Thymus (tissue), 11 donors: ENCODE data around the gene IL25. TPM values are rescaled to one million over a fixed set of nuclear protein-coding genes. Genes with fewer than 3 reads are reported as not detected.
"Not testable (repeated sequence)": the region's sequence is repeated elsewhere in the genome, so short reads cannot be mapped to it uniquely, and the experiment has no call there.

Experiments used
- DNase-seq, 9 donors: peaks; one replicate each; pipeline ENCODE4 v3.0.0-alpha.2; 2013; ENCODE audit warnings: low spot score in 9 of 9, low read depth in 6 of 9, missing footprints in 1 of 9
- H3K27ac ChIP-seq, 2 donors: one replicate each; pipeline ENCODE4 v1.5.1; 2013; ENCODE audit warnings: control low read depth in 1 of 2, low read depth in 1 of 2, low read length in 1 of 2, mild to moderate bottlenecking in 1 of 2, moderate library complexity in 1 of 2
- H3K27me3 ChIP-seq, 2 donors: one replicate each; pipeline ENCODE4 v1.5.1; 2013; ENCODE audit warnings: low read length in 1 of 2; ENCODE audit not compliant: control insufficient read depth in 2 of 2, insufficient read depth in 1 of 2
- H3K36me3 ChIP-seq, 2 donors: one replicate each; pipeline ENCODE4 v1.5.1; 2013; ENCODE audit warnings: low read length in 1 of 2, mild to moderate bottlenecking in 1 of 2, moderate library complexity in 1 of 2; ENCODE audit not compliant: control insufficient read depth in 2 of 2, insufficient read depth in 2 of 2
- H3K4me1 ChIP-seq, 2 donors: one replicate each; pipeline ENCODE4 v1.5.1; 2013; ENCODE audit warnings: low read length in 2 of 2; ENCODE audit not compliant: control insufficient read depth in 2 of 2, insufficient read depth in 2 of 2
- H3K4me3 ChIP-seq, 2 donors: one replicate each; pipeline ENCODE4 v1.5.1; 2013; ENCODE audit warnings: low read length in 2 of 2, control low read depth in 1 of 2, mild to moderate bottlenecking in 1 of 2
- H3K9me3 ChIP-seq, 2 donors: one replicate each; pipeline ENCODE4 v1.5.1; 2013; ENCODE audit warnings: low read length in 1 of 2, mild to moderate bottlenecking in 1 of 2; ENCODE audit not compliant: control insufficient read depth in 2 of 2, insufficient read depth in 1 of 2
- WGBS: extraction: QIAGEN DNeasy Blood & Tissue Kit; methylation state at CpG from one replicate; pipeline ENCODE4 v1.1.7; 2013; 5-methylcytosine and 5-hydroxymethylcytosine counted together
- polyA plus RNA-seq: library from polyadenylated mRNA; stranded (reverse); fragments of 200-250 nt; gene quantifications from one replicate; pipeline ENCODE4 v1.2.3, GENCODE V29; 2013
- total RNA-seq: library from RNA; stranded (reverse); fragments of 120-200 nt; gene quantifications from one replicate; pipeline ENCODE4 v1.2.4, GENCODE V29; 2013
- donor health status: healthy.

The IL25 gene
- total and polyA plus RNA-seq, 2 donors: 0.07 TPM; not detected in 1

GRCh38 chr14:23382731-23383440 lies 10.3 kb downstream of the IL25 start:
- H3K27me3 ChIP-seq: peaks cover 0 to 28% of the 10 kb centered on the region in 2 donors
- no peak overlapping the region for H3K27ac ChIP-seq
- no peak overlapping the region for H3K4me3 ChIP-seq
- no peaks in the 10 kb centered on the region for H3K36me3 ChIP-seq
- no peaks in the 10 kb centered on the region for H3K9me3 ChIP-seq
- 55% methylated on average over 10 of the region's 10 CpGs for WGBS
- no peak for DNase-seq
- H3K4me1 ChIP-seq: no peaks in the 10 kb centered on the region

DNA sequence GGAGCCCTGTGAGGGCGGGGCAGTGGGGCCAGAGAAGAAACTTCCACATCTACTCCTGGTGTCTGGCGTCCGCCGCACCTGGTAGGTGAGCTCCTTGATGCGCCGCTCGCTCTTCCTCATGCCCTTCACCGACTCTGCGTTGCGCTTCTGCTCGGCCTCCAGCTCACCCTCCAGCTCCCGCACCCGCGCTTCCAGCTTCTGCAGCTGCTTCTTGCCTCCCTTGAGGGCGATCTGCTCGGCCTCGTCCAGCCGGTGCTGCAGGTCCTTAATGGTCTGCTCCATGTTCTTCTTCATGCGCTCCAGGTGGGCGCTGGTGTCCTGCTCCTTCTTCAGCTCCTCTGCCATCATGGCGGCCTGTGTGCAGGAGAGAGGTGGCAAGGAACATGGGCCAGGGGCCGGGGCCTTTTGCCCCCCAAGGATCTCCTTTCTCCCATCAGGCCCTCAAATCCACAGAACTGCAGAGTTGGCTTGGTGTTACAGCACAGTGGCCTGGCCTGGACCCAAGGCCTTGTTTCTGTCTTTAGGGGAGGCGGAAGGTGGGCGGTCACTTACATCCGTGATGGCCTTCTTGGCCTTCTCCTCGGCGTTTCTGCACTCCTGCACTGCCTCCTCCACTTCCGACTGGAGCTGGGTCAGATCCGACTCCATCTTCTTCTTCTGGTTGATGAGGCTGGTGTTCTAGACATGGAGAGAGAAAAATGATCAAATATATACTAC lies 11.9 kb downstream of the IL25 start:
- Histone ChIP-seq H3K36me3 (no peaks in the 10 kb centered on the region), H3K4me3 (no peak overlapping the region), H3K9me3 (no peaks in the 10 kb centered on the region), H3K27me3 (peaks cover 0 to 23% of the 10 kb centered on the region in 2 donors), H3K27ac (no peak overlapping the region), H3K4me1 (no peaks in the 10 kb centered on the region)
- WGBS: 96% methylated on average over 29 of the region's 29 CpGs
- no peak for DNase-seq

- DNase-seq: no peak
- Histone ChIP-seq H3K27ac (no peak overlapping the region), H3K27me3 (peaks cover 0 to 22% of the 10 kb centered on the region in 2 donors), H3K4me1 (no peaks in the 10 kb centered on the region), H3K36me3 (no peaks in the 10 kb centered on the region), H3K9me3 (no peaks in the 10 kb centered on the region), H3K4me3 (no peak overlapping the region)
- 95% methylated on average over 2 of the region's 2 CpGs for WGBS
Observed at GRCh38 chr14:23385244-23385641, 12.6 kb downstream of the IL25 start.

DNA sequence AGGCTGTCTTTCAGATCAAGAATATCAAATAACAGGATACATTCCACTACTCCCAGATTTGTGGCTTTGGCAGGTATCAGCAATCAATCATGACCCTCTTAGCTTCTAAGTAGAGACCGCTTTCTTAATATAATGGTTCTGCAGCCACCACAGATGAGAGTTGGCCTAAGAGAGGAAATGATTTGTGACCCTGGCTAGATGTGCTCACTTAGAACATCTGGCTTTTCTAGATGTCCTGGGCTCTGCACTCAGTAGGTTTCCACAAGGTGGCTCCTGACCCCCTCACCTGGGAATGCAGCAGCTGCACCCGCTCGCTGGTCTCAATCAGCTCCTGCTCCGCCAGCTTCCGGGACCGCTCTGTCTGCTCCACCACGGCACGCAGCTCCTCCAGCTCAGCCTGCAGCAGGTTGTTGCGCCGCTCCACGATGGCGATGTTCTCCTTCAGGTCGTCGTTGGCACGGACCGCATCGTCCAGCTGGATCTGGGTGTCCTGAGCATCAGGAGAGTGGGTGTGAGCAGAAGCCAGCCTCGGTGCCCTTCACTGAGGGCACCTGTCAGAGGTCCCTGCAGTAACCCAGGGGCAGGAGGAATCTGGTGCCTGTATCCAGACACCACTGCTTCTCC lies 13.1 kb downstream of the IL25 start:
- DNase-seq: no peak
- no peaks in the 10 kb centered on the region for H3K4me1 ChIP-seq
- WGBS: 95% methylated on average over 18 of the region's 18 CpGs

DNA sequence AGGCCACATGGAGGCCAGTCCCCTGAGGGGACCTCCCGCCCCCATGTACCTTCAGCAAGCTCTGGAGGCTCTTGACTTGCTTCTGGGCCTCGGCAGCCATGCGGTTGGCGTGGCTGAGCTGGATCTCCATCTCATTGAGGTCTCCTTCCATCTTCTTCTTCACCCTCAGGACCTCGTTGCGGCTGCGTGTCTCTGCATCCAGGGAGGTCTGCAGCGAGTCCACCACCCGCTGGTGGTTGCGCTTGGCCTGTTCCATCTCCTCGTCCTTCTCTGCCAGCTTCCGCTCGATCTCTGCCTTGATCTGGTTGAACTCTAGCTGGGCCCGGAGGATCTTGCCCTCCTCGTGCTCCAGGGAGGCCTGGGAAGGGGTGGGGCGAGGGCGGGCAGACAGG lies 13.7 kb downstream of the IL25 start:
- not testable (repeated sequence) for H3K9me3 ChIP-seq, H3K4me3 ChIP-seq, H3K4me1 ChIP-seq, H3K36me3 ChIP-seq, DNase-seq, H3K27ac ChIP-seq
- peaks cover 0 to 15% of the 10 kb centered on the region in 2 donors for H3K27me3 ChIP-seq
- WGBS: 96% methylated on average over 17 of the region's 17 CpGs

More for the DNA sequence above, 13.1 kb downstream of the IL25 start:
- Histone ChIP-seq H3K27ac (no peak overlapping the region), H3K4me3 (no peak overlapping the region), H3K36me3 (no peaks in the 10 kb centered on the region), H3K9me3 (no peaks in the 10 kb centered on the region), H3K27me3 (peaks cover 0 to 17% of the 10 kb centered on the region in 2 donors)

DNA sequence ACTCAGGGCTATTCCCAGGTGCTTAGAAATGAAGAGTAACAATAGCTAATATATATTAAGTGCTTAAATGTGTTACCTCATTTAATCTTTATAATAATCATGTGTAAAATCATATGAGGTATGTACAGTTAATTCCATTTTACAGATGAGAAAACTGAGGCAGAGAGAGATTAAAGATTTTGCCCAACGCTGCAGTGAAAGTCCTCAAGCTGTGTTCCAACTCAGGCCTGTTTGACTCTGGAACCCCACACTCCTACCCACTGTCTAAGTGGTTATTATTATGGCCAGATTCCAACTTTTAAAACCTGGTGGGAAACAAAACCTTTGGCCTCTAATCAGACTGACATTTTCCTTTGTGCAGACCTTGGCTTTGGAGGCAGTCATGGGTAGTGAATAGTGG lies 14.4 kb downstream of the IL25 start:
- no peaks in the 10 kb centered on the region for H3K36me3 ChIP-seq
- H3K4me3 ChIP-seq: no peak overlapping the region
- 97% methylated on average over 1 of the region's 1 CpG for WGBS
- no peak overlapping the region for H3K27ac ChIP-seq
- no peaks in the 10 kb centered on the region for H3K4me1 ChIP-seq
- H3K9me3 ChIP-seq: no peaks in the 10 kb centered on the region
- DNase-seq: no peak
- peaks cover 0 to 13% of the 10 kb centered on the region in 2 donors for H3K27me3 ChIP-seq

DNA sequence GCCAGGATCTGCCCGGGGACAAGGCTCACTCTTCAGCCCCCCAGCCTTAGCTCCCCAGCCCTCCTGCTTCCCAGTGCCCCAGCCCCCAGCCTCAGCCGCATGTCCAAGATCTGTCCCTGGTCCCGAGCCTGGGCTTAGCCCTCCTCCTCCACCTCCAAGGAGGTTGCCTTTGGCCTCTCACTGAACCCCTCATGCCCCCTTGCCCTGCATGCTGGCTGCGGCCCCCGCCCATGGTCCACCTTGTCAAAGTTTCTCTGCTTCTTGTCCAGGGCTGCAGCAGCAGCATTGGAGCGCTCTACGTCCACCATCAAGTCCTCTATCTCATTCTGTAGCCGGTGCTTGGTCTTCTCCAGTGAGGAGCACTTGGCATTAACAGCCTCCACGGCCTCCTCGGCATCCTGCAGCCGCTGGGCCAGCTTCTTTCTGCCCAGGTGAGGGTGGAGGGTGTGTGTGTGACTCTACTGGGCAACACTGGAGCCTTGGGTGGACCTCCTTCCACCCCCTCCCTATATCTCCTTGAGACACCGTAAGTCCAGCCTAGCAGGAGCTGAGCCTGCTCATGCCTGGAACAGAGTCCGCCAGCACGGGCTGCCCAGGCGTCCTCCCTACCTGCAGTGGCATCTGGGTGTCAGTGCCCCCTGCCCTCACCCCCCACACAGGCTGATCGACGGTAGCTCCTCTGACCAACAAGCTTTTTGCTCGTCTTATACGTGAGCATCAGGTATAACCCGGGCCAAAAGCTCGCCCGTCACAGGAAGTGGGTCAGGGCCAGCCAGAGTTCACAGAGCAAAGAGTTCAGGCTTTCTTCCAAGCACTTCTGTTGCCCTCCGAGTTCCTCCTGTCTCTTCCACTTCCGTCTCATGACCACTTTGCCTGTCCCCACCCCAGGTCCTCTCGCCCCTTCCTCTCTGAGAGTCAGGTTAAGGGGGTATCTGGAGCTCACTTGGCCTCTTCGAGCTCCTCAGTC lies 15.6 kb downstream of the IL25 start:
- Histone ChIP-seq H3K4me1 (no peaks in the 10 kb centered on the region), H3K27ac (no peak overlapping the region), H3K4me3 (no peak overlapping the region), H3K36me3 (no peaks in the 10 kb centered on the region), H3K9me3 (no peaks in the 10 kb centered on the region), H3K27me3 (peaks cover 0 to 8% of the 10 kb centered on the region in 2 donors)
- WGBS: 92% methylated on average over 26 of the region's 26 CpGs
- no peak for DNase-seq

DNA sequence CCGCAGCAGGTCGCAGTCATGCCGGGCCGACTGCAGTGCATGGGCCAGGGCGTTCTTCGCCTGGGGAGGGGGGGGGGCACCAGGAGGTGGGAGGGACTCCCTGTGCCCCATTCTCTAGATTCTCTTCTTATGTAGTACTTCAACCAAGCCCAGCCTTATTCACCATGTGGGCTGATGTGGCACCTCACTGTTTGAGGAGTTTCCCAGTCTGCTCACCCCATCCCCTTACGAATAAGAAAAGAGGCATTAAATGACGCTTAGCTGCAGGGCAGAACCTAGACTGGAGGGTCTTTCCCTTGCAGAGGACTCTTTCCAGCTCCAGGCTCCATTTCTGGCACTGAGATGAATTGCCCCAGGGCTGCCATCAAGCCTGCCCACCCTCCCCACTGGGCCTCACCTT lies 16.4 kb downstream of the IL25 start:
- Histone ChIP-seq H3K4me3 (no peak overlapping the region), H3K9me3 (no peaks in the 10 kb centered on the region), H3K27ac (no peak overlapping the region), H3K4me1 (no peaks in the 10 kb centered on the region), H3K27me3 (peaks cover 0 to 8% of the 10 kb centered on the region in 2 donors), H3K36me3 (no peaks in the 10 kb centered on the region)
- WGBS: 98% methylated on average over 8 of the region's 8 CpGs
- no peak for DNase-seq
